OCI-LY1 (cell line): ENCODE measurements around the gene MBD3L2.
"Not testable (repeated sequence)": the region's sequence is repeated elsewhere in the genome, so short reads cannot be mapped to it uniquely, and the experiment has no call there.

Source experiments
- H2AFZ ChIP-seq: fragments of 200-600 bp; sonication (generic), shearing (Covaris generic); 2 replicates; pipeline ENCODE4 v1.6.0; 2014; ENCODE audit warnings: antibody characterized with exemption, mild to moderate bottlenecking, low read length
- H3F3A ChIP-seq: fragments of 200-600 bp; sonication (generic), shearing (Covaris generic); 2 replicates; pipeline ENCODE4 v1.6.0; 2014; ENCODE audit warnings: mild to moderate bottlenecking, antibody characterized with exemption, low read length, moderate library complexity; ENCODE audit not compliant: insufficient read depth
- H3K27ac ChIP-seq: fragments of 200-600 bp; sonication (generic); 2 replicates; pipeline ENCODE4 v1.5.1; 2014; ENCODE audit warnings: low read length, mixed run types, mild to moderate bottlenecking, low read depth; ENCODE audit not compliant: poor library complexity, severe bottlenecking
- H3K27me3 ChIP-seq: fragments of 200-600 bp; sonication (generic); 2 replicates; pipeline ENCODE4 v1.6.0; 2014; ENCODE audit warnings: antibody characterized with exemption, mild to moderate bottlenecking, low read length, moderate library complexity; ENCODE audit not compliant: insufficient read depth
- H3K36me3 ChIP-seq: fragments of 200-600 bp; sonication (generic); 2 replicates; pipeline ENCODE4 v1.6.1; 2014; ENCODE audit warnings: mild to moderate bottlenecking, antibody characterized with exemption, low read length, moderate library complexity, mixed read lengths; ENCODE audit not compliant: insufficient read depth
- H3K4me1 ChIP-seq: fragments of 200-600 bp; sonication (generic); 2 replicates; pipeline ENCODE4 v1.5.1; 2014; ENCODE audit warnings: mild to moderate bottlenecking, low read length, moderate library complexity; ENCODE audit not compliant: insufficient read depth, severe bottlenecking
- H3K4me2 ChIP-seq: fragments of 200-600 bp; sonication (generic), shearing (Covaris generic); 2 replicates; pipeline ENCODE4 v1.6.1; 2014; ENCODE audit warnings: low read length
- H3K4me3 ChIP-seq: fragments of 200-600 bp; sonication (generic); 2 replicates; pipeline ENCODE4 v1.5.1; 2014; ENCODE audit warnings: low read length, low read depth, mild to moderate bottlenecking, mixed read lengths; ENCODE audit not compliant: poor library complexity, severe bottlenecking
- H3K79me2 ChIP-seq: fragments of 200-600 bp; shearing (Covaris generic); 2 replicates; pipeline ENCODE4 v1.6.1; 2016; ENCODE audit warnings: mixed run types, low read length, mixed read lengths; ENCODE audit not compliant: insufficient read depth
- H3K9ac ChIP-seq: fragments of 200-600 bp; sonication (generic), shearing (Covaris generic); 2 replicates; pipeline ENCODE4 v1.6.1; 2014; ENCODE audit warnings: mild to moderate bottlenecking, low read length, mixed read lengths
- H3K9me2 ChIP-seq: fragments of 200-600 bp; sonication (generic), shearing (Covaris generic); 2 replicates; pipeline ENCODE4 v1.6.1; 2014; ENCODE audit warnings: low read depth, mild to moderate bottlenecking, low read length, mixed read lengths
- H3K9me3 ChIP-seq: fragments of 200-600 bp; shearing (Covaris generic); 2 replicates; pipeline ENCODE4 v1.6.1; 2014; ENCODE audit warnings: low read length, mixed read lengths
- H4K20me1 ChIP-seq: fragments of 200-600 bp; sonication (generic), shearing (Covaris generic); 2 replicates; pipeline ENCODE4 v1.6.0; 2016; ENCODE audit warnings: mild to moderate bottlenecking, low read length; ENCODE audit not compliant: insufficient read depth
- EZH2 ChIP-seq: fragments of 200-600 bp; sonication (generic), shearing (Covaris generic); IDR thresholded peaks from 2 replicates; pipeline ENCODE4 v1.8.0; 2017; ENCODE audit warnings: borderline replicate concordance, mixed run types, mild to moderate bottlenecking, antibody characterized with exemption, low read length, moderate library complexity, mixed read lengths
- TF ChIP-seq, protein P1 (sequence below): fragments of 200-600 bp; sonication (generic), shearing (Covaris generic); IDR thresholded peaks from 2 replicates; pipeline ENCODE4 v1.5.1; 2017; ENCODE audit warnings: mild to moderate bottlenecking, antibody characterized with exemption, low read length, moderate library complexity, mixed read lengths

Gene MBD3L2

DNA sequence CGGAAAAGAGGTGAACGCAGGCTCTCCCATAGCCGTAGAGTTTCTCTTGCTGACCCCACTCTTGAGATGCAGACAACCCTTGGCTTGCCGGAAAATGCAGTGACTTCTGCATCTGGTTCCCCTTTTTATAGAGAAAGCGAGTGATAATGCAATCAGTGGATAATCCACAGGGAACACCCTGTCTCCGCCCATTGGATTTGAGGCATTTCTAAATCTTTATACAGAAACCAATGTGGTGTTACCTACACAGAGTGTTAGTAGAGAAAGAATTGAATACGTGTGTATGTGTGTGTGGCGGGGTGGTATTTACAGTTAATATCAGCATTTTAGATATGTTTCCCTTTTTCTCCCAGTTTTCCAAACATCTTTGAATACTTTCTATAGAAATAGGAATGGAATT is 9.5 kb downstream of the MBD3L2 start, which contains the start of gene MBD3L3:
Gene MBD3L3, minus strand, starts transcription at position 101 of the 400 bp plus-strand sequence. Its CDS starts 71 bp downstream, at position 30.
- not testable (repeated sequence) for H3K4me1 ChIP-seq, H4K20me1 ChIP-seq, H3K36me3 ChIP-seq, H3K27me3 ChIP-seq, H3K9ac ChIP-seq, H3K4me3 ChIP-seq, H3K27ac ChIP-seq, H3K9me3 ChIP-seq, H3F3A ChIP-seq, H3K4me2 ChIP-seq, H2AFZ ChIP-seq, H3K9me2 ChIP-seq, H3K79me2 ChIP-seq

DNA sequence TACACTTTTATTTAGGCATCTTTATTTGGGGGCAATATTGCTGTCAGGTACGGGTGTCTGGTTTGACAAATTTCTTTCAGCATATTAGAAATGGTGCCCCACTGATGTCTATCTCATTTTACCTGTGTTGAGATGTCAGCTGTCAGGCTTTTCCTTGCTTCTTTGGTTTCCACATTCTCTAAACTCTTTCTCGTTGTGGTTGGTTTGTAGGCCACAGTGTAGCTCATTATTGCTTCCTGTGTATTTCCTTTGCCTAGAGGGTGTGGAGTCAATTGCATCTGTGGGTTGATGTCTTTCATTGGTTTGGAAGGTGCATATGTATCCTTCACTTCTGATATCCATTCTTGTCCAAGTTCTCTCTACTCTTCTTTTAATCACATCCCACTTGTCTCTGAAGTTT is 10.9 kb downstream of the MBD3L2 start:
- not testable (repeated sequence) for H2AFZ ChIP-seq, H3K4me1 ChIP-seq, H3K27ac ChIP-seq, H3K9me2 ChIP-seq, H4K20me1 ChIP-seq, H3K27me3 ChIP-seq, H3K4me3 ChIP-seq, H3F3A ChIP-seq, H3K9me3 ChIP-seq, H3K4me2 ChIP-seq, H3K36me3 ChIP-seq, H3K79me2 ChIP-seq, H3K9ac ChIP-seq

DNA sequence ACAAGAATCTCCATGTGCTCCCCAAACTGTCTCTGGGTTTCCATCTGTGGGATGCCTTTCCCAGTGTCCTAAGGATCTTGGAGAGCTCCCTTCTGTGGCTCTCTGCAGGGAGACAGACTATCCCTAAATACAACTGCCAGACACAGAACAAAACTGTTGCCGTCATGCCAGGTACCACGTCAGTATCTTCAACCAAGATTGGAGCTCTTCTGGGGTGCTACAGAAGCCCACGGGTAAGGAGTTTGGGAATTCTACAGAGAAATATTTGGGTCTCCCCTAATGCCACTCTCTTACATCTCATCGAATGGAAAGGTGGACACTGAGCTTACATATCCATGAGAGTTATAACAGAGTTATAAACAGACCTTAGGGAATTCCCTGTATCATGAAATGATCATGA is 14.2 kb downstream of the MBD3L2 start:
- Histone ChIP-seq H3F3A (no peaks in the 10 kb centered on the region), H3K9me3 (no peaks in the 10 kb centered on the region), H3K9ac (no peak overlapping the region), H3K36me3 (no peaks in the 10 kb centered on the region), H4K20me1 (no peaks in the 10 kb centered on the region), H3K4me2 (no peak overlapping the region), H3K27me3 (no peaks in the 10 kb centered on the region), H3K79me2 (no peaks in the 10 kb centered on the region), H3K4me1 (no peaks in the 10 kb centered on the region), H3K27ac (no peak overlapping the region), H3K4me3 (no peak overlapping the region), H2AFZ (no peak overlapping the region), H3K9me2 (no peaks in the 10 kb centered on the region)
- TF ChIP-seq EZH2: no peak
- TF ChIP-seq, protein P1, sequence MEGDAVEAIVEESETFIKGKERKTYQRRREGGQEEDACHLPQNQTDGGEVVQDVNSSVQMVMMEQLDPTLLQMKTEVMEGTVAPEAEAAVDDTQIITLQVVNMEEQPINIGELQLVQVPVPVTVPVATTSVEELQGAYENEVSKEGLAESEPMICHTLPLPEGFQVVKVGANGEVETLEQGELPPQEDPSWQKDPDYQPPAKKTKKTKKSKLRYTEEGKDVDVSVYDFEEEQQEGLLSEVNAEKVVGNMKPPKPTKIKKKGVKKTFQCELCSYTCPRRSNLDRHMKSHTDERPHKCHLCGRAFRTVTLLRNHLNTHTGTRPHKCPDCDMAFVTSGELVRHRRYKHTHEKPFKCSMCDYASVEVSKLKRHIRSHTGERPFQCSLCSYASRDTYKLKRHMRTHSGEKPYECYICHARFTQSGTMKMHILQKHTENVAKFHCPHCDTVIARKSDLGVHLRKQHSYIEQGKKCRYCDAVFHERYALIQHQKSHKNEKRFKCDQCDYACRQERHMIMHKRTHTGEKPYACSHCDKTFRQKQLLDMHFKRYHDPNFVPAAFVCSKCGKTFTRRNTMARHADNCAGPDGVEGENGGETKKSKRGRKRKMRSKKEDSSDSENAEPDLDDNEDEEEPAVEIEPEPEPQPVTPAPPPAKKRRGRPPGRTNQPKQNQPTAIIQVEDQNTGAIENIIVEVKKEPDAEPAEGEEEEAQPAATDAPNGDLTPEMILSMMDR: no peak

DNA sequence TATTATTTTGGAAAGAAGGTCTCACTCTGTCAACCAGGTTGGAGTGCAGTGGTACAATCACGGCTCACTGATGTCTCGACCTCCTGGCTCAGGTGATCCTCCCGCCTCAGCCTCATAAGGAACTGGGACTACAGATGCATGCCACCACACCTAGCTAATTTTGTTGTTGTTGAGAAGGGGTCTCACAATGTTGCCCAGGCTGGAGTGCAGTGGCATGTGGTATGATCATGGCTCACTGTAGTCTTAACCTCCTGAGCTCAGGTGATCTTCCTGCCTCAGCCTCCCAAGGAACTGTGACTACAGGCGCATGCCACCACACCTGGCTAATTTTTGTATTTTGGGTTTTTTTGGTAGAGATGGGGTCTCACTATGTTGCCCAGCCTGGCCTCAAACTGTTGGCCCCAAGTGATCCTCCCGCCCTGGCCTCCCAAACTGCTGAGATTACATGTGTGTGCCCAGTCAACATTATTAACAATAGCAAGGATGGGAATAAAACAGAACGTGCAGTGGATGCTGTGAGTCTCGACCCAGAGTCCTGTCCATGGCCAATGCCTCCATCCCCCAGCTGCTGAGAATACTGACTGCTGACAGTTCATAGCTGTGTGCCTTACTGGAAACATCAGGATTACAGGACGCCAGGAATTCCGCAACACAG is 14.8 kb downstream of the MBD3L2 start:
- no peaks in the 10 kb centered on the region for H3K9me3 ChIP-seq
- H3F3A ChIP-seq: no peaks in the 10 kb centered on the region
- TF ChIP-seq, protein P1: no peak
- TF ChIP-seq EZH2: no peak
- H2AFZ ChIP-seq: no peak overlapping the region
- H3K4me1 ChIP-seq: peaks cover 4% of the 10 kb centered on the region
- no peaks in the 10 kb centered on the region for H3K9me2 ChIP-seq
- H3K4me3 ChIP-seq: no peak overlapping the region
- no peak overlapping the region for H3K4me2 ChIP-seq
- H3K27me3 ChIP-seq: no peaks in the 10 kb centered on the region
- H3K27ac ChIP-seq: no peak overlapping the region
- no peaks in the 10 kb centered on the region for H4K20me1 ChIP-seq
- no peak overlapping the region for H3K9ac ChIP-seq
- no peaks in the 10 kb centered on the region for H3K36me3 ChIP-seq
- no peaks in the 10 kb centered on the region for H3K79me2 ChIP-seq
